OCI-LY1 (cell line): ENCODE results near the gene RND1.

Experiments used
- H2AFZ ChIP-seq: fragments of 200-600 bp; sonication (generic), shearing (Covaris generic); 2 replicates; pipeline ENCODE4 v1.6.0; 2014; ENCODE audit warnings: antibody characterized with exemption, mild to moderate bottlenecking, low read length
- H3F3A ChIP-seq: fragments of 200-600 bp; sonication (generic), shearing (Covaris generic); 2 replicates; pipeline ENCODE4 v1.6.0; 2014; ENCODE audit warnings: mild to moderate bottlenecking, antibody characterized with exemption, low read length, moderate library complexity; ENCODE audit not compliant: insufficient read depth
- H3K27ac ChIP-seq: fragments of 200-600 bp; sonication (generic); 2 replicates; pipeline ENCODE4 v1.5.1; 2014; ENCODE audit warnings: low read length, mixed run types, mild to moderate bottlenecking, low read depth; ENCODE audit not compliant: poor library complexity, severe bottlenecking
- H3K27me3 ChIP-seq: fragments of 200-600 bp; sonication (generic); 2 replicates; pipeline ENCODE4 v1.6.0; 2014; ENCODE audit warnings: antibody characterized with exemption, mild to moderate bottlenecking, low read length, moderate library complexity; ENCODE audit not compliant: insufficient read depth
- H3K36me3 ChIP-seq: fragments of 200-600 bp; sonication (generic); 2 replicates; pipeline ENCODE4 v1.6.1; 2014; ENCODE audit warnings: mild to moderate bottlenecking, antibody characterized with exemption, low read length, moderate library complexity, mixed read lengths; ENCODE audit not compliant: insufficient read depth
- H3K4me1 ChIP-seq: fragments of 200-600 bp; sonication (generic); 2 replicates; pipeline ENCODE4 v1.5.1; 2014; ENCODE audit warnings: mild to moderate bottlenecking, low read length, moderate library complexity; ENCODE audit not compliant: insufficient read depth, severe bottlenecking
- H3K4me2 ChIP-seq: fragments of 200-600 bp; sonication (generic), shearing (Covaris generic); 2 replicates; pipeline ENCODE4 v1.6.1; 2014; ENCODE audit warnings: low read length
- H3K4me3 ChIP-seq: fragments of 200-600 bp; sonication (generic); 2 replicates; pipeline ENCODE4 v1.5.1; 2014; ENCODE audit warnings: low read length, low read depth, mild to moderate bottlenecking, mixed read lengths; ENCODE audit not compliant: poor library complexity, severe bottlenecking
- H3K79me2 ChIP-seq: fragments of 200-600 bp; shearing (Covaris generic); 2 replicates; pipeline ENCODE4 v1.6.1; 2016; ENCODE audit warnings: mixed run types, low read length, mixed read lengths; ENCODE audit not compliant: insufficient read depth
- H3K9ac ChIP-seq: fragments of 200-600 bp; sonication (generic), shearing (Covaris generic); 2 replicates; pipeline ENCODE4 v1.6.1; 2014; ENCODE audit warnings: mild to moderate bottlenecking, low read length, mixed read lengths
- H3K9me2 ChIP-seq: fragments of 200-600 bp; sonication (generic), shearing (Covaris generic); 2 replicates; pipeline ENCODE4 v1.6.1; 2014; ENCODE audit warnings: low read depth, mild to moderate bottlenecking, low read length, mixed read lengths
- H3K9me3 ChIP-seq: fragments of 200-600 bp; shearing (Covaris generic); 2 replicates; pipeline ENCODE4 v1.6.1; 2014; ENCODE audit warnings: low read length, mixed read lengths
- H4K20me1 ChIP-seq: fragments of 200-600 bp; sonication (generic), shearing (Covaris generic); 2 replicates; pipeline ENCODE4 v1.6.0; 2016; ENCODE audit warnings: mild to moderate bottlenecking, low read length; ENCODE audit not compliant: insufficient read depth
- EZH2 ChIP-seq: fragments of 200-600 bp; sonication (generic), shearing (Covaris generic); IDR thresholded peaks from 2 replicates; pipeline ENCODE4 v1.8.0; 2017; ENCODE audit warnings: borderline replicate concordance, mixed run types, mild to moderate bottlenecking, antibody characterized with exemption, low read length, moderate library complexity, mixed read lengths
- TF ChIP-seq, protein P1 (sequence below): fragments of 200-600 bp; sonication (generic), shearing (Covaris generic); IDR thresholded peaks from 2 replicates; pipeline ENCODE4 v1.5.1; 2017; ENCODE audit warnings: mild to moderate bottlenecking, antibody characterized with exemption, low read length, moderate library complexity, mixed read lengths

The RND1 gene

DNA sequence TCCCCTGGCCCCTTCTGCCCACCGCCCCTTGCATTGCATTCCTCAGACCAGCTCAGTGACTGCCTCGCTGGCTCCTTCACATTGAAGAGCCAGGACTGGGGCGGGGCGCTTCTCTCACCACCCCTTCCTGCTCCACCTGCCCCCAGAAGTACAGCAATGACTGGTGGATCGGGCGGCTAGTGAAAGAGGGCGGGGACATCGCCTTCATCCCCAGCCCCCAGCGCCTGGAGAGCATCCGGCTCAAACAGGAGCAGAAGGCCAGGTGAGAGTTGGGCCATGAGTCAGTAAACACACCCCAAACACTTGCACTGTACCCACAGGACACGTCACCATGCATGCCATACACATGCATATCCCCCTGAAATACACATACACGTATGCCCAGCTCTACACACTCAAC lies 41.6 kb downstream of the RND1 start:
- Histone ChIP-seq H3K4me2 (no peak overlapping the region), H3K36me3 (peaks cover 12% of the 10 kb centered on the region)

DNA sequence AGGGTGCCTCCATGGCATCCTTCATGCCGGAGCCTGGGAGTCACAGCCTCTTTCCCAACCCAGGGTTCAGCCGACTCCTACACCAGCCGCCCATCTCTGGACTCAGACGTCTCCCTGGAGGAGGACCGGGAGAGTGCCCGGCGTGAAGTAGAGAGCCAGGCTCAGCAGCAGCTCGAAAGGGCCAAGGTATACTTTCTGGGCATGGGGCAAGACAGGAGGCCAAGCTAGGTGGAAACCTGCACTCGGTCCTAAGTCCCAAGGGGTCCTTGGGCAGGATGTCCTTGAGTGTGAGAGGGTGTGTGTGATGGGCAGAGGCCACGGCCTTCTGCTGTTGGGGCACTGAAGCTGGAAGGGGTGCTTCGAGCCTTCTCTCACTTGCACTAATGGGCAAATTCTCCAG lies 42.4 kb downstream of the RND1 start:
- Histone ChIP-seq H3K27ac (no peak overlapping the region), H3F3A (no peaks in the 10 kb centered on the region), H3K9me3 (no peaks in the 10 kb centered on the region), H3K27me3 (no peaks in the 10 kb centered on the region), H3K4me2 (no peak overlapping the region), H3K9me2 (no peaks in the 10 kb centered on the region), H3K36me3 (peaks cover 5% of the 10 kb centered on the region; the same call in 1 of the 2 replicates), H4K20me1 (no peaks in the 10 kb centered on the region), H3K4me3 (no peak overlapping the region), H3K9ac (no peak overlapping the region), H3K4me1 (no peaks in the 10 kb centered on the region), H2AFZ (no peak overlapping the region), H3K79me2 (no peaks in the 10 kb centered on the region)
- no peak for TF ChIP-seq EZH2
- TF ChIP-seq, protein P1, sequence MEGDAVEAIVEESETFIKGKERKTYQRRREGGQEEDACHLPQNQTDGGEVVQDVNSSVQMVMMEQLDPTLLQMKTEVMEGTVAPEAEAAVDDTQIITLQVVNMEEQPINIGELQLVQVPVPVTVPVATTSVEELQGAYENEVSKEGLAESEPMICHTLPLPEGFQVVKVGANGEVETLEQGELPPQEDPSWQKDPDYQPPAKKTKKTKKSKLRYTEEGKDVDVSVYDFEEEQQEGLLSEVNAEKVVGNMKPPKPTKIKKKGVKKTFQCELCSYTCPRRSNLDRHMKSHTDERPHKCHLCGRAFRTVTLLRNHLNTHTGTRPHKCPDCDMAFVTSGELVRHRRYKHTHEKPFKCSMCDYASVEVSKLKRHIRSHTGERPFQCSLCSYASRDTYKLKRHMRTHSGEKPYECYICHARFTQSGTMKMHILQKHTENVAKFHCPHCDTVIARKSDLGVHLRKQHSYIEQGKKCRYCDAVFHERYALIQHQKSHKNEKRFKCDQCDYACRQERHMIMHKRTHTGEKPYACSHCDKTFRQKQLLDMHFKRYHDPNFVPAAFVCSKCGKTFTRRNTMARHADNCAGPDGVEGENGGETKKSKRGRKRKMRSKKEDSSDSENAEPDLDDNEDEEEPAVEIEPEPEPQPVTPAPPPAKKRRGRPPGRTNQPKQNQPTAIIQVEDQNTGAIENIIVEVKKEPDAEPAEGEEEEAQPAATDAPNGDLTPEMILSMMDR, result no peak

More for the DNA sequence above, 41.6 kb downstream of the RND1 start:
- Histone ChIP-seq H2AFZ (no peak overlapping the region), H3K79me2 (no peaks in the 10 kb centered on the region), H3K27ac (no peak overlapping the region), H3K9me3 (no peaks in the 10 kb centered on the region), H3K4me1 (no peaks in the 10 kb centered on the region), H3F3A (no peaks in the 10 kb centered on the region), H3K9ac (no peak overlapping the region), H3K27me3 (no peaks in the 10 kb centered on the region), H3K4me3 (no peak overlapping the region), H3K9me2 (no peaks in the 10 kb centered on the region), H4K20me1 (no peaks in the 10 kb centered on the region)
- TF ChIP-seq, protein P1, result no peak
- TF ChIP-seq EZH2, result no peak

DNA sequence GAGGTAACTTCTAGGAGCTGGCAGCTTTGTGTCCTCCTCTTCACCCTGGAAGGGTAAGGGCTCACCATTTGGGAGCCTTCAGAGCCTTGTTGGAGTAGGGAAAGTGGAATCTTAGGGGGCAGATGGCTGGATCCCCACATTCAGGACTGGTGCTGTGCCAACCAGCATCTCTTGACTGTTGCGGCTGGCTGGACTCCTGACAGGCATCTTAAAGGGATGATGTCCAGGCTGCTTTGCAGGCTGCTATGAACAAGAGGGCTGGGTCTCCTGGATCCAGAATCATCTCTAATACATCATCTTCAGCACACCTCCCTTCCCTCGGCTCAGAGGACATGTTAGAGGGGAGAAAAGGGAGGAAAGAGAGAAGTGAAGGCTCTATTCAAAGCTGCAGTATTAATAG lies 43.0 kb downstream of the RND1 start:
- no peak overlapping the region for H3K4me2 ChIP-seq
- H3K27me3 ChIP-seq, result no peaks in the 10 kb centered on the region
- H3K36me3 ChIP-seq, result peaks cover 5% of the 10 kb centered on the region; the same call in 1 of the 2 replicates
- TF ChIP-seq, protein P1, result no peak
- TF ChIP-seq EZH2, result no peak
- no peaks in the 10 kb centered on the region for H3K9me3 ChIP-seq
- H4K20me1 ChIP-seq, result no peaks in the 10 kb centered on the region
- H3K27ac ChIP-seq, result no peak overlapping the region
- no peaks in the 10 kb centered on the region for H3K4me1 ChIP-seq
- H3K79me2 ChIP-seq, result no peaks in the 10 kb centered on the region
- H3K9ac ChIP-seq, result no peak overlapping the region
- H3F3A ChIP-seq, result no peaks in the 10 kb centered on the region
- H3K4me3 ChIP-seq, result no peak overlapping the region
- no peaks in the 10 kb centered on the region for H3K9me2 ChIP-seq
- H2AFZ ChIP-seq, result no peak overlapping the region
